Measurements from ENCODE around the gene DCBLD1. TPM values are rescaled to one million over a fixed set of nuclear protein-coding genes. Genes with fewer than 3 reads are reported as not detected.

Gene DCBLD1
- total and polyA plus RNA-seq, 9 of the 15 experiments (the other 6 are each of a cell fraction or from before 2014, with no cell fraction given): 0.80 to 8.5 (median 6.8) TPM

- no peak for TF ChIP-seq POLR2AphosphoS5 (IDR thresholded peaks at IDR 0.05; ENCODE audit: control insufficient read depth, insufficient read depth, low read depth, low read length)
- no peak for TF ChIP-seq IFI16 (CRISPR knock-in tag; IDR thresholded peaks at IDR 0.05)
- no peak for TF ChIP-seq ZNF121 (CRISPR knock-in tag; conservative IDR thresholded peaks at IDR 0.05)
- TF ChIP-seq THRA (IDR thresholded peaks at IDR 0.05): no peak
- no peak for TF ChIP-seq ETV1 (tag; conservative IDR thresholded peaks at IDR 0.05; ENCODE audit: low read depth)
- no peak for TF ChIP-seq SP1 (CRISPR knock-in tag; IDR thresholded peaks at IDR 0.05)
- no peak for TF ChIP-seq ZNF347 (CRISPR knock-in tag; IDR thresholded peaks at IDR 0.05; ENCODE audit: low read depth)
- TF ChIP-seq LCOR (CRISPR knock-in tag; IDR thresholded peaks at IDR 0.05): no peak
- TF ChIP-seq CCNT2 (IDR thresholded peaks at IDR 0.05; ENCODE audit: borderline replicate concordance, extremely low read depth, insufficient read length, low read depth, low read length): no peak
- no peak for TF ChIP-seq LEF1 (IDR thresholded peaks at IDR 0.05)
- no peak for TF ChIP-seq MCM2 (IDR thresholded peaks at IDR 0.05; ENCODE audit: low read depth)
- TF ChIP-seq ZBTB8A (IDR thresholded peaks at IDR 0.05; ENCODE audit: partially characterized antibody): no peak
- TF ChIP-seq DMBX1 (CRISPR knock-in tag; IDR thresholded peaks at IDR 0.05; ENCODE audit: borderline replicate concordance): no peak
- no peak for TF ChIP-seq FOXP4 (CRISPR knock-in tag; IDR thresholded peaks at IDR 0.05; ENCODE audit: borderline replicate concordance)
- TF ChIP-seq ZBTB1 (CRISPR knock-in tag; IDR thresholded peaks at IDR 0.05; ENCODE audit: borderline replicate concordance, low read depth): no peak
These were observed 9.8 kb upstream of the DCBLD1 start (continued) for GRCh38 chr6:117472667-117473066.
